Vagina (tissue), 2 donors: Measurements from ENCODE around the gene NEK5.

Experiments used
- POLR2A ChIP-seq, 2 donors: fragments of 450-650 bp; IDR thresholded peaks; one replicate each; pipeline ENCODE4 v1.6.1; 2017; ENCODE audit warnings: antibody characterized with exemption in 2 of 2, mild to moderate bottlenecking in 2 of 2, moderate library complexity in 2 of 2
- POLR2AphosphoS5 ChIP-seq, 2 donors: sonication (generic); formaldehyde crosslinking; IDR thresholded peaks; one replicate each; pipeline ENCODE4 v1.9.0; 2017; ENCODE audit warnings: antibody characterized with exemption in 2 of 2, mild to moderate bottlenecking in 2 of 2, low read depth in 1 of 2; ENCODE audit not compliant: insufficient read depth in 1 of 2
- TF ChIP-seq, protein P1 (sequence below), 3 experiments: fragments of 450-650 bp in 2 of 3; fragments of 200-600 bp in 1 of 3; sonication (generic) in 1 of 3; IDR thresholded peaks; one replicate each; pipeline ENCODE4 v1.5.1; 2017 to 2019; ENCODE audit warnings: antibody characterized with exemption in 3 of 3, mild to moderate bottlenecking in 2 of 3, moderate library complexity in 2 of 3

DNA sequence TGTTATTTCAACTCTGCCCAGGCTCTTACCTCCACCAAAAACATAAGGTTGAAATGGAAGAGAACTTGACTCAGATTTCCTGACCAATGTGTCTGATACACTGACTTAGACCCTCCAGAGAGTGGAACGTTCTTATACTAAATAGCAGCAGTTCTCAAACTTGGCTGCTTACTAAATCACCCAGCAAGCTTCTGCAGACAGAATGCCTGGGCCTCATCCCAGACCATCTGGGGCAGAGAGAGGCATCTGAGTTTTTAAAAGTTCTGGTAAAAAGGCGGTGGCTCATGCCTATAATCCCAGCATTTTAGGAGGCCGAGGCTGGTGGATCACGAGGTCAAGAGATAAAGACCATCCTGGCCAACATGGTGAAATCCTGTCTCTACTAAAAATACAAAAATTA lies 46.3 kb downstream of the NEK5 start:
- no peak for TF ChIP-seq POLR2AphosphoS5 (IDR thresholded peaks at IDR 0.05; ENCODE audit: insufficient read depth in 1 of 2, low read depth in 1 of 2)
- no peak for TF ChIP-seq POLR2A (IDR thresholded peaks at IDR 0.05)
- TF ChIP-seq, protein P1, sequence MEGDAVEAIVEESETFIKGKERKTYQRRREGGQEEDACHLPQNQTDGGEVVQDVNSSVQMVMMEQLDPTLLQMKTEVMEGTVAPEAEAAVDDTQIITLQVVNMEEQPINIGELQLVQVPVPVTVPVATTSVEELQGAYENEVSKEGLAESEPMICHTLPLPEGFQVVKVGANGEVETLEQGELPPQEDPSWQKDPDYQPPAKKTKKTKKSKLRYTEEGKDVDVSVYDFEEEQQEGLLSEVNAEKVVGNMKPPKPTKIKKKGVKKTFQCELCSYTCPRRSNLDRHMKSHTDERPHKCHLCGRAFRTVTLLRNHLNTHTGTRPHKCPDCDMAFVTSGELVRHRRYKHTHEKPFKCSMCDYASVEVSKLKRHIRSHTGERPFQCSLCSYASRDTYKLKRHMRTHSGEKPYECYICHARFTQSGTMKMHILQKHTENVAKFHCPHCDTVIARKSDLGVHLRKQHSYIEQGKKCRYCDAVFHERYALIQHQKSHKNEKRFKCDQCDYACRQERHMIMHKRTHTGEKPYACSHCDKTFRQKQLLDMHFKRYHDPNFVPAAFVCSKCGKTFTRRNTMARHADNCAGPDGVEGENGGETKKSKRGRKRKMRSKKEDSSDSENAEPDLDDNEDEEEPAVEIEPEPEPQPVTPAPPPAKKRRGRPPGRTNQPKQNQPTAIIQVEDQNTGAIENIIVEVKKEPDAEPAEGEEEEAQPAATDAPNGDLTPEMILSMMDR (IDR thresholded peaks at IDR 0.05): no peak
